DMS79 (cell line): Measurements from ENCODE around the gene WDHD1.
"Not testable (repeated sequence)": the region's sequence is repeated elsewhere in the genome, so short reads cannot be mapped to it uniquely, and the experiment has no call there.

Source experiments
- DNase-seq: peaks from one replicate; lab custom pipeline; 2025; lab: John Stamatoyannopoulos, UW

The WDHD1 gene

DNA sequence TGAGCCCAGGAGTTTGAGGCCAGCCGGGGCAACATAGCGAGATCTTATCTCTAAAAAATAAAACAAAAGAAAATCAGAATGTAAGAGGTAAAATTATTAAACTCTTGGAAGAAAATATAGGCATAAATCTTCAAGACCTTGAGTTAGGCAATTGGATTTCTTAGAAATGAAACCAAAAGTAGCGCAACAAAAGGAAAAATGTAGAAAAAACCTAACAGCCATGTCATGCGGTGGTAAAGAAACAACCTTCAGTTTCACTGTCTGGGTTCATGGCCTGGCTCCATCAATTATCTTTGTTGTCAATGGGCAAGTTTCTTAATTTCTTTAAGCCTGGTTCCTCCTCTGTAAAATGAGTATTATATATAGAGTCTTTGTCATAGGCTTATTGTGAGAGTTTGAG lies 118.7 kb downstream of the WDHD1 start:
- DNase-seq, result no peak

DNA sequence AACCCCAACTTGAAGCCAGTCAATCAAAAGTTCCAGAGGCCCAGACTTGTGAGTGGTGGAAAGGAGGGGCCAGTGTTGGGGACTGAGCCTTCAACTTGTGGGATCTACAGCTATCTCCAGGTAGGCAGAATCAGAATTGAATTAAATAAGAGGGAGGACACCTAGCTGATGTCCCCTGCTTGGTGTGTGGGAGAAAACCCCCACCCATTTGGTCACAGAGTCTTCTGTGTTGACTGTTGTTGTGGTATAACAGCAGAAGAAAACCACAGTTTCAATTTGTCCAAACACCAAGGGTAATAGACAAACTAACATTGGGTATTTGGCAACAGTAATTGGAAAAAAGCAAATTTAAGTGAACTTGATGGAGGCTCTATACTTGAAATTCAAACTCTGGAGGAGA lies 120.8 kb downstream of the WDHD1 start:
- DNase-seq, result no peak

DNA sequence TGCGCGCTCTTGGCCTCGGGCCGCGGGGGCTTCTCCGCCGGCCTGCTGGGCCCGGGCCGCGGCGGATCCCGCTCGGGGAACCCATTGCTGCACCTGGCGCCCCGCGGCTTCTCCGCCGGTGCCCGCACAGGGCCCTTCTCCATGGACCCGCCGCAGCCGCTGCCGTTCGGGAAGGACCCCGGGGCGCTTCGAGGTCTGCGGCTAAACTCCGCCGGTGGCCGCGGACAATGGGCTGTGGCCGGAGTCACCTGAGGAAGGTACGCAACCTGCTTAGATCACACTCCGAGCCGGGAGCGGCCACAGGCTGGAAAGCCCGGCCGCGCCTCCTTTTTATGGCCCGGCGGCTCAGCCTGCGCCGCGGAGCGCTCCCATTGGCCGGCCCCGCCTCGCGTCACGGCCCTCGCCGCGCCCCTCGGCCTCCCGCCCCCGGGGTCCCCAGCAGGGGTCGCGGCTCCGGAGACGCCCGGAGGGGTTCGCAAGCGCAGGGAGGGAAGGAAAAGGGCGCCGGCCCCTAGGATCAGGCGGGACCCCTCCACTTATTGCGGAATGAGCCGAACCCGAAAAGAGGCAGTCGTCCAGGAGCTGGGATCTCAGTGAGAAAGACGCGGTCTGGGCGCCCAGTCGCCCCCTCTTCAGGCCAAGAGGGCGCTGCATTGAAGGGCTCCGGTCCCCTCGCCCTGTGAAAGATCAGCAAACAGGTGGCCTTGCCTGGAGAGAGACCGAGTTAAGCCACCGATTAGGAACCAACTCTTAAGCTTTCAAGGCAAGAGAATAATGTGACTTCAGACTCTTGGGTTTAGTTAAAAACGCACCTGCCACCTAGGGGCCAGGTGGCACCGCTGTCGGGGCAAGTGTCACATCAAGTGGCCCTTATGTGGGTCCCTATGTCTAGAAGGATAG lies 124.1 kb downstream of the WDHD1 start, which contains the start of gene GCH1:
TSS of gene GCH1 (minus strand) at position 306 of the 900 bp plus-strand sequence. CDS start at position 143, 163 bp downstream.
- peak; percentile 95 for DNase-seq

DNA sequence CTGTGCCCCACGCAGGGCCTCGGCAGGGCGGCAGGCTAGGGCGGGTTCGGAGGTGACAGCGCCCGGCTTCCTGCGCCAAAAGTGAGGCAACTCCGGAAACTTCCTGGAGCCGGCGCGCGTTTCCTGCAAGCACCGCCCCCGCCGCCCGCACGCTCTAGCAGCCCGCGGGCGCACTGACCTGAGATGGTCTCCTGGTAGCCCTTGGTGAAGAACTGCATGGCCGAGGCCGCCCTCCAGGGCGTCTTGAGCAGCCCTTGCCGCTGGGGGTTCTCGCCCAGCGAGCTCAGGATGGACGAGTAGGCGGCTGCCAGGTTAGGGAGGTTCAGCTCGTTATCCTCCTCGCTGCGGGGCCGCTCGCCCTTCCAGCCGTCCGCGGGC lies 124.8 kb downstream of the WDHD1 start:
- peak; percentile 47 for DNase-seq

DNA sequence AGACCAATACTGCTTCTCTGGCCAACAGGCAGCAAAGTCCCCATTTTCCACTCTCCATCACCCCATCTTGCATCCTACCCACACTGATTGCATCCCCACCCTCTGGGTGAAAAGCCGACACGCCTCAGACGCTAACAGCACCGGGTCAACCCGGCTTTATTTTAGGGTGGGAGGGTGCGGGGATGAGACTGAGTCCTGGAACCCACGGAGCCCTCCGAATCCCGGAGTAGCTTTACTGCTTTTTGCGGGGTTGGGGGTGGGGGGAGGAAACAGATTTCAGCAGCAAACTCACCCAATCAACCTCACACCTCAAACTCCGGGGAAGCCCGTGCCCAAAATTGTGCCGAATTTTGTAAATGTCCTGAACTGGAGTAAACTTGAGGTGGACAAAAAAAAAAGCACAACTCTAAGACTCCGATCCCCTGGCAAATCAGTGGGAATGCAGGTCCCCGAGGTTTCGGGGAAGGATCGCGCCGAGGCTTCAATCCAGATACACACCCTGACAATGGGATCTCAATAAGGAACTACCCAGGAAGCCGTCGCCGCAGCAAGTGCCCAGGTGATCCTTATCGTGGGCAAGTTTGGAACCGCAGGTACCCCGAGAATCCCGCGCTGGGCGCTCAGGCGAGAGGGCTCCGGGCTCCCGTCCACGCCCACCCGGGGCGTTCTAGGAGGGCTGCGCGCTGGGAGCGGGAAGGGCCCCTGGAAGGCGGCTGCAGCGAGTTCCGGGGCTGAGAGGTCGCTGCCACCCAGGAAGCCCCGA lies 125.3 kb downstream of the WDHD1 start:
- peak; percentile 47 for DNase-seq

DNA sequence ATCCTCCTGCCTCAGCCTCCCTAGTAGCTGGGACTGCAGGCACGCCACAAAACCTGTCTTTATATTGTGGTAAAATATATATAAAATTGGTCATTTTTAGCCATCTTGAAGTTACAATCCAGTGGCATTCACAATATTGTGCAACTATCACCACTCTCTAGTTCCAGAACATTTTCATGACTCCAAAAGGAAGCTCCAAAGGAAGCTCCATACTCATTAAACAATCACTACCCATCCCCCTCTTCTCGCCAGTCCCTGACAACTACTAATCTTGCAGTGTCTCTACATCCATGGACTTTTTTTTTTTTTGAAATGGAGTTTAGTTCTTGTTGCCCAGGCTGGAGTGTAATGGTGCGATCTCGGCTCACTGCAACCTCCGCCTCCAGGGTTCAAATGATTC lies 127.3 kb downstream of the WDHD1 start:
- DNase-seq, result no peak

DNA sequence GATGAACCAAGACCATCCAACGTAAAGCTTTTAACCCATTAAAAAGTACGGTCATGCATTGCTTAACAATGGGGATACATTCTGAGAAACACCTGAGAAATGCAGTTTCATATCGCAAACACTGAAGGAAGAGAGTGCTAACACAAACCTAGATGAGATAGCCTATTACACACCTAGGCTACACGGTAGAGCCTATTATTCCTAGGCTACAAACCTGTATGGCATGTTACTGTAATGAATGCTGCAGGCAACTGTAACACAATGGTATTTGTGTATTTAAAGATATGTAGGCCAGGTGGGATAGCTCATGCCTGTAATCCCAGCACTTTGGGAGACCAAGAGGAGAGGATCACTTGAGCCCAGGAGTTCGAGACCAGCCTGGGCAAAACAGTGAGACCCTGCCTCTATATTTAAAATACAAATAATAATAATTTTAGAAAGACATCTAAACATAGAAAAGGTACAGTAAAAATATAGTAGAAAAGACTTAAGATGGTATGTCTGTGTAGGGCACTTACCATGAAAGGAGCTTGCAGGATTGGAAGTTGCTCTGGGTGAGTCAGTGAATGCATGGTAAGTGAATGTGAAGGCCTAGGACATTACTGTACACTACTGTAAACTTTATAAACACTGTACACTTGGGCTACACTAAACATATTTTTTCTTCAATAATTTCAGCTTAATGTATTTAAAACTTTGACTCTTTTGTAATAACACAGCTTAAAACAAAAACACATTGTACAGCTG lies 128.9 kb downstream of the WDHD1 start:
- DNase-seq, result not testable (repeated sequence)

DNA sequence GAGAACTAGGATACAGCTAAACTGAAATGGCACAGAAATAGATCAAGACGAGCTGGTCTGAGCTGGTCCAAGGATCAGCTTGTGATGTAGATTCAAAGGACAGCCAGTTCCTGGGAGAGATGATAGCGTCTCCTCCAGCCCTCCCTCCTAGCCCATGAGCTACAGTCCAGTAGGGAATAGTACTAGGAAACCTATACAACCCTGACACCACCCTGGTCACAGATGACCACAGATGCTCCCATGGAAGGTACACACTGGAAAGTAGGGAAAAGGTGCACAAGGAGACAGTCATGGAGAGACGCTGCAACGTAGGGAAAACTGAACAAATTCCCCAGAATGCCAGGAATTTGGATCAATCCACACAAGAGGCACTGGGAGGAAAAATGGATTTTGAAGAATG lies 131.2 kb downstream of the WDHD1 start:
- no peak for DNase-seq

DNA sequence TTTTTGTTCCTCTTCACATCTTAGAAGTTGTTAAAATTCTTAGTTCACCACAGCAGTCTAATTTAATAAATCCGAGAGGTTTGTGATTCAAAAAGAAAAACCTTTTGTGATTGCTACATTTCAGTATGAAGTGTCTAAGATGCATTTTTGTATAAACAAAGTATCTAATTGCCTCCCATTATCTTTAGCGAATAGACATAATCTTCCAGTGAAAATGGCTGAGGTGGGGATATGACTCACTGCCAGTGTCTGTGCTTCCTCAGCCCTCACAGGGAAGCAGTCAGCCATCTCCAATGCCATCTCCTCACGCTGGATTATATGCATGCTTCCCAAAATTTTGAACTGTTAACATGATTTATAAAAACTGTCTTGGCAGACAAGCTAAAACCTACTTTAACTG lies 131.9 kb downstream of the WDHD1 start:
- no peak for DNase-seq

DNA sequence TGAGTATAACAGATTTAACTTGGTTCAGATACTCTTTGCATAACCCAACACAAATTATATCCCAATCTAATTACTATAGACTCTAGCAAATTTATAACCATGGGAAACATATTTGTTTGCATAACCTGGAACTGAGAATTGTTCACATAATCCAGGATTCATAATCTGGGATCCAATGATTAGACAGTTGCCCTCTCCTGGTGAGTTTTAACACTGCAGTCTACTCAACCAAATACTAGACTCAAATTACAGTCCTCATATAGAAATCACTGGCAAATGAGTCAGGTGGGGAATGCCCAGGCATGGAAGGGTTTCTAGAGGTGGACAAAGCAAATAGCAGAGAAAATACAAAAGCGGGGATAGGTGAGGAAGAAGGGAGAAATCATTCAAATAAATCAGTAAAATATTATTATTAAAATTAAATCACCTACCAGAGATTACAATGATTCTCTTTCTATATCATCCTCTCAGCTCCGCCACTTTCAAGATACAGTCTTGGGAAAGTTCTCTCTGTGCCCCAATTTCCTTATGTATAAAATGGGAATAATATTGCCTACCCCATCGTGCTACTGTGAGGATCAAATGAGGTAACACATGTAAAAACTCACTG lies 133.6 kb downstream of the WDHD1 start:
- peak; percentile 26 for DNase-seq

DNA sequence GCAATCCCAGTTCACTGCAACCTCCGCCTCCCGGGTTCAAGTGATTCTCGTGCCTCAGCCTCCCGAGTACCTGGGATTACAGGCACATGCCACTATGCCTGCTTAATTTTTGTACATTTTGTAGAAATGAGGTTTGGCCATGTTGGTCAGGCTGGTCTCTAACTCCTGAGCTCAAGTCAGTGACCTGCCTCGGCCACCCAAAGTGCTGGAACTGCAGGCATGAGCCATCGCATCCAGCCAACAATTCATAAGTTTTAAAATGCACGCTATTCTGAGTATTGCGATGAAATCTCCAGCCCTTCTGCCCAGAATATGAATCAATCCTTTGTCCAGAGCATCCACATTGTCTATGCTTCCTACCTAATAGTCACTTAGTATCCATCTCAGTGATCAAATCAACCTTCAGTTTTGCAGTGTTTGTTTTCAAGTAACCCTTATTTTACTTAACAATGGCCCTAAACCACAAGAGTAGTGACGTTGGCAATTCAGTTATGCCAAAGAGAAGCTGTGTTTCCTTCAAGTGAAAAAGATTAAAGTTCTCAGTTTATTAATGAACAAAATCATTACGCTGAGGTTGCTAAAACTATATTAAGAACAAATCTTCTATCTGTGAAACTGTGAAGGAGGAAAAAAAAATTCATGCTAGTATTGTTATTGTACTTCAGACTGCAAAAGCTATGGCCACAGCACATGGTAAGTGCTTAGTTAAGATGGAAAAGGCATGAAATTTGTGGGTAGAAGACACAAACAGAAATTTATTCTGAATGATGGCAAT lies 135.2 kb downstream of the WDHD1 start:
- no peak for DNase-seq

DNA sequence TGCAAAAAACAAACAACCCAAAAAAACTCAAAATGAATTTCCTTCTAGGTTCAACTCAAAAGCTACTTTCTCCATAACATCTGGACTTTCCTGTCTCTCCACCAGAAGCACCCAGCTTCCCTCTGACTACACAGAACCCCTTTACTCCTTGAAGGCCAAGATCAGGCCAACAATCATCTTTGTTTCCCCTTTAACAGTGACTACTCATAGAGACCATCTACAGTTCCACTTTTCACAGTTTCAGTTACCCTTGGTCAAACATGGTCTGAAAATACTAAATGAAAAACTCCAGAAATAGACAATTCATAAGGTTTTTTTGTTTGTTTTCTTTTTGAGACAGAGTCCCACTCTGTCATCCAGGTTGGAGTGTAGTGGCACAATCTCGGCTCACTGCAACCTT lies 136.1 kb downstream of the WDHD1 start:
- DNase-seq, result no peak

DNA sequence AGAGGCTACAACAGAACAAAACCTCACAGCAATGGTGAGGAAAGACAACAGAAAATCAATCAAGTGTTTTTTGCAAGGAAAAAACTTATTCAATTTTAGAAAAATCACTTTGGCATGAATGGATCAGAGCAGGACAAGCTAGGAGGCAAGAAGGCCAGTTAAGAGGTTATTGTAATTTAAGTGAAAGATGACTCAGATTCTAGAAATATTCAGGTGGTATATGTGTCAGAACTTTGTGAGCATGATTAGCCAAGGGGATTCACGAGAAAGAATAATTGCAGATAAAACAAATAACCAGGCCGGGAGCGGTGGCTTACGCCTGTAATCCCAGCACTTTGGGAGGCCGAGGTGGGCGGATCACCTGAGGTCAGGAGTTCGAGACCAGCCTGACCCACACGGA lies 137.0 kb downstream of the WDHD1 start:
- DNase-seq, result no peak
